Tibial nerve (tissue), 4 donors: ENCODE results near the gene TAF4B. TPM values are rescaled to one million over a fixed set of nuclear protein-coding genes. Genes with fewer than 3 reads are reported as not detected.

Experiments used
- DNase-seq, 2 donors: peaks; one replicate each; pipeline ENCODE4 v3.0.0-alpha.2; 2019; ENCODE audit warnings: low spot score in 2 of 2
- H3K27ac ChIP-seq, 4 donors: fragments of 200-600 bp; sonication (generic) in 3 of 4; one replicate each; pipeline ENCODE4 v1.5.1; 2017 to 2019; ENCODE audit warnings: mild to moderate bottlenecking in 1 of 4
- H3K27me3 ChIP-seq, 2 donors: fragments of 200-600 bp; sonication (generic) in 1 of 2; one replicate each; pipeline versions ENCODE4 v1.5.1 to v1.6.0; 2017 to 2019
- H3K36me3 ChIP-seq, 3 donors: fragments of 200-600 bp; sonication (generic); one replicate each; pipeline ENCODE4 v1.5.1; 2018 to 2019
- H3K4me1 ChIP-seq, 4 donors: fragments of 200-600 bp; sonication (generic) in 3 of 4; one replicate each; pipeline ENCODE4 v1.5.1; 2017 to 2019
- H3K4me3 ChIP-seq, 4 donors: fragments of 200-600 bp; sonication (generic) in 3 of 4; one replicate each; pipeline ENCODE4 v1.5.1; 2017 to 2019; ENCODE audit warnings: mild to moderate bottlenecking in 1 of 4, moderate library complexity in 1 of 4
- H3K9me3 ChIP-seq, 4 donors: fragments of 200-600 bp; sonication (generic) in 3 of 4; one replicate each; pipeline ENCODE4 v1.5.1; 2017 to 2019
- CTCF ChIP-seq, 5 experiments: fragments of 200-600 bp in 3 of 5; fragments of 450-650 bp in 2 of 5; sonication (generic) in 3 of 5; IDR thresholded peaks; one replicate each; pipeline ENCODE4 v1.5.1; 2016 to 2019; ENCODE audit warnings: antibody characterized with exemption in 5 of 5, mild to moderate bottlenecking in 3 of 5, moderate library complexity in 2 of 5
- EP300 ChIP-seq, 2 donors: sonication (generic); formaldehyde crosslinking; IDR thresholded peaks; one replicate each; pipeline ENCODE4 v1.6.1; 2017; ENCODE audit warnings: antibody characterized with exemption in 2 of 2, mild to moderate bottlenecking in 1 of 2
- POLR2A ChIP-seq, 2 donors: fragments of 450-650 bp; IDR thresholded peaks; one replicate each; pipeline ENCODE4 v1.6.1; 2017; ENCODE audit warnings: antibody characterized with exemption in 2 of 2, mild to moderate bottlenecking in 2 of 2, moderate library complexity in 2 of 2
- WGBS, 2 donors: methylation state at CpG; one replicate each; pipeline ENCODE4 v1.1.5; 2018; 5-methylcytosine and 5-hydroxymethylcytosine counted together
- total RNA-seq, 4 donors: library from RNA; depleted of rRNA; stranded (reverse); fragments of >200 nt; gene quantifications; one replicate each; pipeline ENCODE4 v1.1.0, GENCODE V29; 2016

The TAF4B gene
- total RNA-seq, 4 donors from 2014 or later: 13.7 to 25.5 (median 17.2) TPM

GRCh38 chr18:26417190-26417589 lies 190.9 kb downstream of the TAF4B start:
- Histone ChIP-seq H3K9me3 (no peaks in the 10 kb centered on the region), H3K4me3 (no peak overlapping the region), H3K27me3 (no peaks in the 10 kb centered on the region), H3K4me1 (peaks cover 0 to 5% (median 0%) of the 10 kb centered on the region in 4 donors), H3K36me3 (no peaks in the 10 kb centered on the region), H3K27ac (no peak overlapping the region)
- TF ChIP-seq POLR2A (IDR thresholded peaks at IDR 0.05) (no peak), EP300 (IDR thresholded peaks at IDR 0.05) (no peak), CTCF (IDR thresholded peaks at IDR 0.05) (no peak)
- WGBS, 2 donors: 89 to 93% methylated on average over 12 of the region's 12 CpGs
- DNase-seq: no peak

GRCh38 chr18:26418225-26418624 lies 192.0 kb downstream of the TAF4B start:
- H3K27ac ChIP-seq: no peak overlapping the region

GRCh38 chr18:26419746-26420145 lies 193.5 kb downstream of the TAF4B start:
- Histone ChIP-seq H3K27ac (no peak overlapping the region), H3K36me3 (no peaks in the 10 kb centered on the region), H3K27me3 (no peaks in the 10 kb centered on the region), H3K4me3 (no peak overlapping the region), H3K9me3 (no peaks in the 10 kb centered on the region), H3K4me1 (peaks cover 0 to 4% (median 0%) of the 10 kb centered on the region in 4 donors)
- 61 to 70% methylated on average over 9 of the region's 9 CpGs for WGBS, 2 donors
- no peak for TF ChIP-seq EP300 (IDR thresholded peaks at IDR 0.05)
- TF ChIP-seq POLR2A (IDR thresholded peaks at IDR 0.05): no peak
- no peak for TF ChIP-seq CTCF (IDR thresholded peaks at IDR 0.05)
- DNase-seq: no peak

More at GRCh38 chr18:26418225-26418624, 192.0 kb downstream of the TAF4B start:
- DNase-seq: no peak
- Histone ChIP-seq H3K9me3 (no peaks in the 10 kb centered on the region), H3K4me1 (peaks cover 0 to 5% (median 0%) of the 10 kb centered on the region in 4 donors), H3K27me3 (no peaks in the 10 kb centered on the region), H3K36me3 (no peaks in the 10 kb centered on the region), H3K4me3 (no peak overlapping the region)
- TF ChIP-seq POLR2A (IDR thresholded peaks at IDR 0.05): no peak
- TF ChIP-seq CTCF (IDR thresholded peaks at IDR 0.05): no peak
- TF ChIP-seq EP300 (IDR thresholded peaks at IDR 0.05): no peak
- WGBS, 2 donors: 96 to 100% methylated on average over 4 of the region's 4 CpGs

DNA sequence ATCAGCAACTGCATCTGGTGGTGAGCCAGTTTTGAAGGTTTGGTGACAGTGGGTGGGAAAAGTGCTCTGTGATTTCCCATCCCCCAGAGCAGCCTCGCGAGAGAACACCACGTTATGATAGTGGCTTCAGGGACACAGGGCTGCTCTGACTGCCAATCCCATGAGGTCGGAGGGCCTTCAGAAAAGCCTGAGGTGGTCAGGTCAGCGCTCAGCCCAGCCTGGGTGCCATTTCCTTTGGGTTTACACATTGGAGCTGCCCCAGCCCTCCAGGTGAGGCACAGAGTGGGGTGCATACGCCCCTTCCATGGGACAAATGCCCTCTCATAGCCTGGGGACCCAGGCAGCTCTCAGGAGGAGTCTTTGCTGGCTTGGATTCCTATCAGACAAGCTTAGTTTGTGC lies 195.3 kb downstream of the TAF4B start:
- no peaks in the 10 kb centered on the region for H3K27me3 ChIP-seq
- no peak overlapping the region for H3K4me3 ChIP-seq
- H3K27ac ChIP-seq: no peak overlapping the region
- H3K4me1 ChIP-seq: no peaks in the 10 kb centered on the region
- WGBS, 2 donors: 80 to 87% methylated on average over 6 of the region's 6 CpGs
- no peaks in the 10 kb centered on the region for H3K36me3 ChIP-seq
- no peaks in the 10 kb centered on the region for H3K9me3 ChIP-seq
- no peak for DNase-seq
- TF ChIP-seq POLR2A (IDR thresholded peaks at IDR 0.05) (no peak), EP300 (IDR thresholded peaks at IDR 0.05) (no peak), CTCF (IDR thresholded peaks at IDR 0.05) (no peak)

DNA sequence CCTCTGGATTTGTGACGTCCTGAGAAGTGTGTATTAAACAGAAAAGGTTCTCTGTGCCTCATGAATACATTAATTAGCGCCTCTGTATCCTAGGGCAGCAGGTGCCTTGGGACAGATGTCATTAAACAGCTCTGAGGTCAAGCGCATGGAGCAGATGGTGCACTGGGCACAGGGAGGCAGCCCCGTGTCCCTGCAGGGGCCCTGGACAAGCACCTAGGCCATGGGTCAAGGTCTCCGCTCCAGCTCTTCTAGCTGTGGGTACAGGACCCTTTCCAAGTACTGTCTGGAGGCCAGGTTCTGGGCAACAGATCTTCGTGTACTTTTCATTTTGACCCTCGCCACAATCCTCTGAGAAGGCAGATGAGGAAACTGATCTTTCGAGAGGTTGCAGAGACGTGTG lies 195.7 kb downstream of the TAF4B start:
- no peaks in the 10 kb centered on the region for H3K4me1 ChIP-seq
- TF ChIP-seq POLR2A (IDR thresholded peaks at IDR 0.05) (no peak), CTCF (IDR thresholded peaks at IDR 0.05) (no peak), EP300 (IDR thresholded peaks at IDR 0.05) (no peak)
- H3K9me3 ChIP-seq: no peaks in the 10 kb centered on the region
- no peaks in the 10 kb centered on the region for H3K27me3 ChIP-seq
- no peak overlapping the region for H3K27ac ChIP-seq
- no peak overlapping the region for H3K4me3 ChIP-seq
- 88 to 91% methylated on average over 9 of the region's 9 CpGs for WGBS, 2 donors
- no peak for DNase-seq
- no peaks in the 10 kb centered on the region for H3K36me3 ChIP-seq
